Activated T-cell treated with anti-CD3 and anti-CD28 coated beads for 24 hours (primary cell): ENCODE data around the gene KCTD1.

Experiments used
- DNase-seq: peaks from one replicate; pipeline ENCODE4 v3.0.0-alpha.2; 2020; ENCODE audit warnings: low read depth

Gene KCTD1

GRCh38 chr18:26548415-26549262 lies at the start of gene KCTD1:
KCTD1 (minus strand) TSS chr18:26548553; CDS start chr18:26548536, 17 bp downstream.
- DNase-seq: peak; percentile 66

- no peak for DNase-seq
Observed at GRCh38 chr18:26593365-26594320, 45.3 kb upstream of the KCTD1 start.

GRCh38 chr18:26584745-26585144 lies 36.4 kb upstream of the KCTD1 start:
- DNase-seq: no peak

GRCh38 chr18:26579941-26580618 lies 31.7 kb upstream of the KCTD1 start:
- DNase-seq: no peak

GRCh38 chr18:26575865-26576217 lies 27.5 kb upstream of the KCTD1 start:
- DNase-seq: no peak

- no peak for DNase-seq
Observed at GRCh38 chr18:26574958-26575864, 26.9 kb upstream of the KCTD1 start.

GRCh38 chr18:26568926-26569665 lies 20.7 kb upstream of the KCTD1 start:
- no peak for DNase-seq

- DNase-seq: no peak
Observed at GRCh38 chr18:26568513-26568912, 20.2 kb upstream of the KCTD1 start.

- DNase-seq: no peak
Observed at GRCh38 chr18:26566874-26567555, 18.7 kb upstream of the KCTD1 start.

- no peak for DNase-seq
Observed at GRCh38 chr18:26565514-26565913, 17.2 kb upstream of the KCTD1 start.

- no peak for DNase-seq
Observed at GRCh38 chr18:26563024-26563423, 14.7 kb upstream of the KCTD1 start.

GRCh38 chr18:26562568-26562967 lies 14.2 kb upstream of the KCTD1 start:
- no peak for DNase-seq

GRCh38 chr18:26561769-26562168 lies 13.4 kb upstream of the KCTD1 start:
- DNase-seq: no peak

- no peak for DNase-seq
Observed at GRCh38 chr18:26556573-26556972, 8.2 kb upstream of the KCTD1 start.

GRCh38 chr18:26555804-26556553 lies 7.6 kb upstream of the KCTD1 start:
- DNase-seq: no peak

GRCh38 chr18:26553943-26554342 lies 5.6 kb upstream of the KCTD1 start:
- no peak for DNase-seq

GRCh38 chr18:26551695-26552081 lies 3.3 kb upstream of the KCTD1 start:
- no peak for DNase-seq

GRCh38 chr18:26550998-26551694 lies 2.8 kb upstream of the KCTD1 start:
- no peak for DNase-seq
